Hepatocyte (in vitro differentiated cells): ENCODE measurements around the gene POLR3K.
"Not testable (repeated sequence)": the region's sequence is repeated elsewhere in the genome, so short reads cannot be mapped to it uniquely, and the experiment has no call there.

Experiments used
- CTCF ChIP-seq: fragments of 200-600 bp; sonication (generic); IDR thresholded peaks from 2 replicates; pipeline ENCODE4 v1.5.1; 2016; ENCODE audit warnings: antibody characterized with exemption, mild to moderate bottlenecking; ENCODE audit not compliant: poor library complexity
- EZH2 ChIP-seq: fragments of 200-600 bp; sonication (generic); IDR thresholded peaks from 2 replicates; pipeline ENCODE4 v1.6.1; 2016; ENCODE audit warnings: antibody characterized with exemption, mild to moderate bottlenecking, borderline replicate concordance

DNA sequence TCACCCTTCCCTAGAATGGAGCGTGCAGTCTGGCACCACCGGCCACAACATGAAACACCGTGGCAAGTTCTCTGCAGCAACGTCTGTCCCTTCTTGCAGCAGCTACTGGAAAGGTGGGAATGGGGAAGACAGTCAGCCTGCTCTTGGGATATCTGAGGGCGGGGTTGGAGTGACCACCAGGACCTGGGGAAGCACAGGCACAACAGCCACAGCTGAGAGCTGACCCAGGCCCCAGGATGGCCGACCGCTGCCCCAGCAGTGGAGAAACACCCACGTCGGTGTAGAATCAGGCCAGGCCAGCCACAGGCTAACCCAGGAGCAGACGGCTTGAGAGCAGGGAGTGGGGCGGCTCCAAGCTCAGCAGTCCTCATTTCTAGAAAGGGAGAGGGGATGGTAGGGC, 15.2 kb downstream of the POLR3K start:
- not testable (repeated sequence) for TF ChIP-seq CTCF, EZH2
